ENCODE measurements around the gene MACROD2. TPM values are rescaled to one million over a fixed set of nuclear protein-coding genes. Genes with fewer than 3 reads are reported as not detected.

MACROD2 gene
- total RNA-seq, 1 experiment from 2014 or later: 1.6 TPM

DNA sequence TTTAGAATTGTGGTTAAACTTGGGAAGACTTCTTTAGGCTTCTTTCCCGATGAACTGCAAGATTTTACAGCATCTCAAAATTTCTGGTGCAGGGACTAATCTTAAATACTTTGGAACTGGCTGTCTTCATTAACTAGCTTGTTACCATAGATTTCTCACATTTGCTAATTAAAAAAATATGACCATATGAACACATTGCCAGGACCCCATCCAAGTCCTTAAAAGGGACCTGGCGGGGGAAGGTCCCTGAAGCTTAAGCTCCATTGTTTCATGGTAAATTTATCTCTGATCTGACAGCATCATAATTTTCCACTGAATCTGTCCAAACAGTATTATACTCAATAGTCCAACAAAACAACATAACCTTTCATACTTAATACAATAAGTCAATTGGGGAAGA is 859.9 kb downstream of the MACROD2 start:
- TF ChIP-seq, protein P1, sequence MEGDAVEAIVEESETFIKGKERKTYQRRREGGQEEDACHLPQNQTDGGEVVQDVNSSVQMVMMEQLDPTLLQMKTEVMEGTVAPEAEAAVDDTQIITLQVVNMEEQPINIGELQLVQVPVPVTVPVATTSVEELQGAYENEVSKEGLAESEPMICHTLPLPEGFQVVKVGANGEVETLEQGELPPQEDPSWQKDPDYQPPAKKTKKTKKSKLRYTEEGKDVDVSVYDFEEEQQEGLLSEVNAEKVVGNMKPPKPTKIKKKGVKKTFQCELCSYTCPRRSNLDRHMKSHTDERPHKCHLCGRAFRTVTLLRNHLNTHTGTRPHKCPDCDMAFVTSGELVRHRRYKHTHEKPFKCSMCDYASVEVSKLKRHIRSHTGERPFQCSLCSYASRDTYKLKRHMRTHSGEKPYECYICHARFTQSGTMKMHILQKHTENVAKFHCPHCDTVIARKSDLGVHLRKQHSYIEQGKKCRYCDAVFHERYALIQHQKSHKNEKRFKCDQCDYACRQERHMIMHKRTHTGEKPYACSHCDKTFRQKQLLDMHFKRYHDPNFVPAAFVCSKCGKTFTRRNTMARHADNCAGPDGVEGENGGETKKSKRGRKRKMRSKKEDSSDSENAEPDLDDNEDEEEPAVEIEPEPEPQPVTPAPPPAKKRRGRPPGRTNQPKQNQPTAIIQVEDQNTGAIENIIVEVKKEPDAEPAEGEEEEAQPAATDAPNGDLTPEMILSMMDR (conservative IDR thresholded peaks at IDR 0.05): no peak
- peaks cover 0 to 2% of the 10 kb centered on the region in 2 experiments; a peak in 1 of 5 replicates for H3K9me3 Mint-ChIP-seq

More for the DNA sequence above, 859.9 kb downstream of the MACROD2 start:
- Histone ChIP-seq H2BK12ac (ENCODE audit: insufficient read length, low read depth, low read length) (no peak overlapping the region), H3K4ac (ENCODE audit: low read depth, low read length) (no peak overlapping the region), H2AFZ (ENCODE audit: low read length) (no peak overlapping the region), H2BK120ac (ENCODE audit: low read depth, low read length, poor library complexity, severe bottlenecking) (no peak overlapping the region), H3K14ac (ENCODE audit: insufficient read depth, low read length) (no peak overlapping the region), H4K5ac (ENCODE audit: insufficient read length, low read depth, low read length) (no peak overlapping the region), H3K9me3 (ENCODE audit: control insufficient read depth, low read depth, low read length) (no peaks in the 10 kb centered on the region), H4K20me1 (ENCODE audit: control insufficient read depth, insufficient read depth, insufficient read length) (no peaks in the 10 kb centered on the region), H4K8ac (replicated peaks; ENCODE audit: insufficient read length, low read depth, low read length) (no peak overlapping the region), H2AK5ac (ENCODE audit: insufficient read length, low read length) (no peak overlapping the region), H4K91ac (ENCODE audit: insufficient read length, low read depth, low read length) (no peak overlapping the region), H3K4me1 (ENCODE audit: insufficient read depth, low read length) (no peaks in the 10 kb centered on the region; the same call in 1 of the 2 replicates), H3K27ac (ENCODE audit: insufficient read length, low read depth, low read length) (no peak overlapping the region), H3K27me3 (ENCODE audit: insufficient read depth, low read length) (no peaks in the 10 kb centered on the region), H2BK15ac (ENCODE audit: low read depth, low read length) (no peak overlapping the region), H2BK20ac (ENCODE audit: low read depth, low read length, poor library complexity, severe bottlenecking) (no peak overlapping the region), H3K79me2 (ENCODE audit: insufficient read depth, low read length) (no peaks in the 10 kb centered on the region), H3K23ac (ENCODE audit: insufficient read length, low read depth, low read length) (no peak overlapping the region), H3K56ac (ENCODE audit: insufficient read length, low read depth, low read length) (no peak overlapping the region), H3K23me2 (ENCODE audit: insufficient read length, low read depth, low read length, poor library complexity, severe bottlenecking) (no peaks in the 10 kb centered on the region), H3K18ac (ENCODE audit: insufficient read length, low read depth, low read length) (no peak overlapping the region), H3K9ac (ENCODE audit: extremely low read depth, insufficient read length, low read length) (no peak overlapping the region), H2BK5ac (ENCODE audit: insufficient read length, low read length) (no peak overlapping the region), H3K4me2 (ENCODE audit: insufficient read depth, insufficient read length, low read length) (no peak overlapping the region), H3K79me1 (ENCODE audit: insufficient read depth, low read depth, low read length, poor library complexity, severe bottlenecking) (no peaks in the 10 kb centered on the region), H3T11ph (ENCODE audit: low read length) (no peak overlapping the region)
- peaks cover 16% of the 10 kb centered on the region for H3K27me3 Mint-ChIP-seq (ENCODE audit: low read depth)
- no CpG with 5 or more reads among the region's 2 CpGs for WGBS (ENCODE audit: extremely low coverage, insufficient read length, low lambda C conversion rate)
- H3K27ac Mint-ChIP-seq: no peak overlapping the region
- peaks cover 14 to 15% of the 10 kb centered on the region in 2 experiments for H3K4me1 Mint-ChIP-seq
- no peak overlapping the region for H3K4me3 Mint-ChIP-seq
- no peak for DNase-seq
- no peaks in the 10 kb centered on the region; a peak in 1 of 7 replicates for H3K36me3 Mint-ChIP-seq (ENCODE audit: insufficient read depth in 1 of 3, low read depth in 3 of 3)

All from H9 (cell line).